ENCODE results near the gene NR2E3.

DNA sequence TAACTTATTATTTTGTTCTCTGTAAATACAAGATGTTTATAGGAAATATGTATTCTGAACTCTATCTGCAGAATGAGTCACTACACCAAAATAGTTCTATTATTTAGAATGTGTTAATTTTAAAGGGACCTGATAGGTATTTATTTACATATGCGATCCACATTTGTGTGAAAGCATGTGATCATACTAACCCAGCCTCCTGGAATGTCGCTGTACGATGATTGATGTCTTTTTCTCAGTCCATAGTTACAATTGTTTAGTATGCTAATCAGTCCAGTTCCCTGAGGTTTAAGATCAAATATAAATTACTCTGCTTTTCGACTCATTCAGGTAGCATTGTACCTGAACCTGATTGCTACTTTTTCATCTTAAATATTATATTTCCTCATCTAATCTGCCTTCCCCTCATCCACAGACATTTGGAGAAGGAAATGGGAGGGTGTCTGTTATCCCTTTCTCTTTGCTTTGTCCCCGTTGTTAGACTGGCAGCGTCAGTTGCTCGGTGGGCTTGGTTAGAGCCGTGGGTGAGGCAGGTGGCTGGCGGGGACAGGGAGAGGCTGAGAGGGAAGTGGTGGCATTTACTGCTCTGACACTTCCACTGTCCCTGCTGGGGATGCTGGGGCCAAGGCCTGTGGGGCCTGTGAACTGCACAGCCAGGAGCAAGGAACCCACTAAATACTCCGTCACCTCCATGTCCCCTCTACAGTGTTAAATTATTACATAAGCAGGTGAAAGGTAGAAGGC lies 27.8 kb upstream of the NR2E3 start:
- TF ChIP-seq, protein P1, sequence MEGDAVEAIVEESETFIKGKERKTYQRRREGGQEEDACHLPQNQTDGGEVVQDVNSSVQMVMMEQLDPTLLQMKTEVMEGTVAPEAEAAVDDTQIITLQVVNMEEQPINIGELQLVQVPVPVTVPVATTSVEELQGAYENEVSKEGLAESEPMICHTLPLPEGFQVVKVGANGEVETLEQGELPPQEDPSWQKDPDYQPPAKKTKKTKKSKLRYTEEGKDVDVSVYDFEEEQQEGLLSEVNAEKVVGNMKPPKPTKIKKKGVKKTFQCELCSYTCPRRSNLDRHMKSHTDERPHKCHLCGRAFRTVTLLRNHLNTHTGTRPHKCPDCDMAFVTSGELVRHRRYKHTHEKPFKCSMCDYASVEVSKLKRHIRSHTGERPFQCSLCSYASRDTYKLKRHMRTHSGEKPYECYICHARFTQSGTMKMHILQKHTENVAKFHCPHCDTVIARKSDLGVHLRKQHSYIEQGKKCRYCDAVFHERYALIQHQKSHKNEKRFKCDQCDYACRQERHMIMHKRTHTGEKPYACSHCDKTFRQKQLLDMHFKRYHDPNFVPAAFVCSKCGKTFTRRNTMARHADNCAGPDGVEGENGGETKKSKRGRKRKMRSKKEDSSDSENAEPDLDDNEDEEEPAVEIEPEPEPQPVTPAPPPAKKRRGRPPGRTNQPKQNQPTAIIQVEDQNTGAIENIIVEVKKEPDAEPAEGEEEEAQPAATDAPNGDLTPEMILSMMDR (IDR thresholded peaks at IDR 0.05) = no peak
- TF ChIP-seq EZH2 (IDR thresholded peaks at IDR 0.05) = no peak
- TF ChIP-seq EZH2phosphoT487 (IDR thresholded peaks at IDR 0.05) = no peak

All from neural progenitor cell (in vitro differentiated cells).